Measurements from ENCODE around the gene HOXB5.

DNA sequence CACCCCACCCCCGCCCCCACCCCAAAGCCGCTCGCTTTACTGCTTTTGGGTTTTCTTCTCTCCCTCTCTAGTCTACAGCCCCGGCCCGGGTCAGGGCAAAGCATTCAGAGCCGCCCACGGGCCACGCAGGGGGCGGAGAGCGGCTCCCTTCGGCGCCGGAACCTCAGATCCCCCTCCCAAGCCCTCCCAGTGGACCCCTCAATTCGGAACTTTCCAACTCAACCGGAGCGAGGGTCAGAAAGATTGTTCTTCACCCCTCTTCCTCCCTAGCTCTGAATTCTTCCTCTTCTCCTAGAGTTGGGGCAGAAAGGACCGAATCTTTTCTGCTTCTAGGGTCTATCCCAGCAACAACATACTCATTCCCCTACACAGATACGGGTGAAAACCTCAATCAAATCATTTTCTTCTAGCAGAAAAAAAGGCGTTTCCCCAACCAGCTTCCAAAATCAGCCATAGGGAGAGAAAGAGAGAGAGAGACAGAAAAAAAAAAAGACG is 49.7 kb downstream of the HOXB5 start:
- TF ChIP-seq CTCF (IDR thresholded peaks at IDR 0.05 in 2 of 3, conservative IDR thresholded peaks at IDR 0.05 in 1 of 3; ENCODE audit: control insufficient read depth in 2 of 3, extremely low read depth in 1 of 3, insufficient read depth in 1 of 3, low read depth in 3 of 3, low read length in 3 of 3) (no peak), YY1 (IDR thresholded peaks at IDR 0.05; ENCODE audit: low read depth, low read length) (no peak), ELK1 (IDR thresholded peaks at IDR 0.05; ENCODE audit: low read depth, low read length) (no peak), SIN3A (IDR thresholded peaks at IDR 0.05; ENCODE audit: low read depth, low read length) (no peak)
- TF ChIP-seq, protein P1, sequence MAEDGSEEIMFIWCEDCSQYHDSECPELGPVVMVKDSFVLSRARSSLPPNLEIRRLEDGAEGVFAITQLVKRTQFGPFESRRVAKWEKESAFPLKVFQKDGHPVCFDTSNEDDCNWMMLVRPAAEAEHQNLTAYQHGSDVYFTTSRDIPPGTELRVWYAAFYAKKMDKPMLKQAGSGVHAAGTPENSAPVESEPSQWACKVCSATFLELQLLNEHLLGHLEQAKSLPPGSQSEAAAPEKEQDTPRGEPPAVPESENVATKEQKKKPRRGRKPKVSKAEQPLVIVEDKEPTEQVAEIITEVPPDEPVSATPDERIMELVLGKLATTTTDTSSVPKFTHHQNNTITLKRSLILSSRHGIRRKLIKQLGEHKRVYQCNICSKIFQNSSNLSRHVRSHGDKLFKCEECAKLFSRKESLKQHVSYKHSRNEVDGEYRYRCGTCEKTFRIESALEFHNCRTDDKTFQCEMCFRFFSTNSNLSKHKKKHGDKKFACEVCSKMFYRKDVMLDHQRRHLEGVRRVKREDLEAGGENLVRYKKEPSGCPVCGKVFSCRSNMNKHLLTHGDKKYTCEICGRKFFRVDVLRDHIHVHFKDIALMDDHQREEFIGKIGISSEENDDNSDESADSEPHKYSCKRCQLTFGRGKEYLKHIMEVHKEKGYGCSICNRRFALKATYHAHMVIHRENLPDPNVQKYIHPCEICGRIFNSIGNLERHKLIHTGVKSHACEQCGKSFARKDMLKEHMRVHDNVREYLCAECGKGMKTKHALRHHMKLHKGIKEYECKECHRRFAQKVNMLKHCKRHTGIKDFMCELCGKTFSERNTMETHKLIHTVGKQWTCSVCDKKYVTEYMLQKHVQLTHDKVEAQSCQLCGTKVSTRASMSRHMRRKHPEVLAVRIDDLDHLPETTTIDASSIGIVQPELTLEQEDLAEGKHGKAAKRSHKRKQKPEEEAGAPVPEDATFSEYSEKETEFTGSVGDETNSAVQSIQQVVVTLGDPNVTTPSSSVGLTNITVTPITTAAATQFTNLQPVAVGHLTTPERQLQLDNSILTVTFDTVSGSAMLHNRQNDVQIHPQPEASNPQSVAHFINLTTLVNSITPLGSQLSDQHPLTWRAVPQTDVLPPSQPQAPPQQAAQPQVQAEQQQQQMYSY (CRISPR knock-in tag; IDR thresholded peaks at IDR 0.05) = no peak

Data from GM12878 (cell line).